ENCODE results near the gene MED1. TPM values are rescaled to one million over a fixed set of nuclear protein-coding genes. Genes with fewer than 3 reads are reported as not detected.
A peak's percentile ranks its signal among the peaks of the same experiment; 100 is the strongest.

Gene MED1
- polyA plus RNA-seq, 3 donors: 5.0 to 9.1 (median 7.6) TPM

GRCh38 chr17:39404542-39405378 lies 46.3 kb downstream of the MED1 start:
- Mint-ChIP-seq H3K4me1 (peaks cover 25% of the 10 kb centered on the region), H3K4me3 (no peak overlapping the region), H3K27ac (peak overlapping the region in 5 of 7 donors; percentile 63 to 84 (median 77)), H3K9me3 (no peaks in the 10 kb centered on the region), H3K36me3 (peaks cover 33 to 46% of the 10 kb centered on the region in 2 donors), H3K27me3 (ENCODE audit: low read depth in 3 of 3) (peaks cover 0 to 3% (median 0%) of the 10 kb centered on the region in 3 donors)
- Histone ChIP-seq H3K4me3 (replicated peaks in 1 of 3; ENCODE audit: low read depth in 2 of 3, low read length in 3 of 3) (no peak overlapping the region), H2AFZ (ENCODE audit: insufficient read depth, low read depth, low read length, poor library complexity, severe bottlenecking) (no peak overlapping the region), H4K20me1 (ENCODE audit: insufficient read depth, low read length) (peaks cover 11% of the 10 kb centered on the region), H3K9ac (ENCODE audit: insufficient read depth, low read length, poor library complexity, severe bottlenecking) (no peak overlapping the region), H3K36me3 (replicated peaks in 1 of 2; ENCODE audit: control insufficient read depth in 1 of 2, insufficient read depth in 2 of 2, low read length in 2 of 2) (peaks cover 37 to 50% of the 10 kb centered on the region in 2 donors), H3K27me3 (ENCODE audit: control insufficient read depth in 2 of 2, insufficient read depth in 2 of 2, low read length in 2 of 2) (no peaks in the 10 kb centered on the region), H3K79me2 (ENCODE audit: insufficient read depth, low read length) (peaks cover 19% of the 10 kb centered on the region), H3K4me1 (ENCODE audit: control insufficient read depth in 1 of 2, insufficient read depth in 2 of 2, low read length in 2 of 2) (peaks cover 14 to 16% of the 10 kb centered on the region in 2 donors), H3K4me2 (replicated peaks; ENCODE audit: extremely low read depth, low read length, poor library complexity, severe bottlenecking) (no peak overlapping the region), H3K27ac (ENCODE audit: low read depth in 1 of 2, low read length in 2 of 2) (peak overlapping the region in 1 of 2 donors; percentile 18), H3K9me3 (replicated peaks in 1 of 2; ENCODE audit: control insufficient read depth in 1 of 2, insufficient read depth in 1 of 2, low read length in 2 of 2) (no peaks in the 10 kb centered on the region)
- intact Hi-C loops (cut with micrococcal nuclease): loop anchor here in 1 of 2 donors (5.0 kb wide), 1 partner anchor 132 kb away; no protein-coding TSS in a partner anchor
- no CpG with 5 or more reads among the region's 6 CpGs for WGBS (ENCODE audit: insufficient coverage)
- DNase-seq: peak; percentile 18 to 67 (median 41)
- TF ChIP-seq CTCF (IDR thresholded peaks at IDR 0.05): no peak

- H3K4me3 ChIP-seq (replicated peaks in 1 of 3; ENCODE audit: low read depth in 2 of 3, low read length in 3 of 3): peak overlapping the region in 1 of 3 experiments; percentile 95
- no peaks in the 10 kb centered on the region for H3K27me3 ChIP-seq (ENCODE audit: control insufficient read depth in 2 of 2, insufficient read depth in 2 of 2, low read length in 2 of 2)
- Mint-ChIP-seq H3K27me3 (ENCODE audit: low read depth in 3 of 3) (peaks cover 0 to 3% (median 0%) of the 10 kb centered on the region in 3 donors), H3K36me3 (peaks cover 16 to 29% of the 10 kb centered on the region in 2 donors), H3K27ac (peak overlapping the region in 3 of 7 donors; percentile 36 to 55 (median 44)), H3K9me3 (no peaks in the 10 kb centered on the region), H3K4me3 (peak overlapping the region in 1 of 2 donors; percentile 99), H3K4me1 (peaks cover 30% of the 10 kb centered on the region)
- H4K20me1 ChIP-seq (ENCODE audit: insufficient read depth, low read length): peaks cover 21% of the 10 kb centered on the region
- no peak for DNase-seq
- H3K36me3 ChIP-seq (replicated peaks in 1 of 2; ENCODE audit: control insufficient read depth in 1 of 2, insufficient read depth in 2 of 2, low read length in 2 of 2): peaks cover 20 to 32% of the 10 kb centered on the region in 2 donors
- H3K79me2 ChIP-seq (ENCODE audit: insufficient read depth, low read length): peaks cover 36% of the 10 kb centered on the region
- intact Hi-C loops (cut with micrococcal nuclease): loop anchor here in 1 of 2 donors (1.0 to 5.0 kb wide), 2 partner anchors 38 to 131 kb away; no protein-coding TSS in a partner anchor
- H2AFZ ChIP-seq (ENCODE audit: insufficient read depth, low read depth, low read length, poor library complexity, severe bottlenecking): no peak overlapping the region
- no peak for TF ChIP-seq CTCF (IDR thresholded peaks at IDR 0.05)
- 77% methylated on average over 15 of the region's 22 CpGs for WGBS (ENCODE audit: insufficient coverage)
- no peak overlapping the region for H3K27ac ChIP-seq (ENCODE audit: low read depth in 1 of 2, low read length in 2 of 2)
- peak overlapping the region; percentile 97 for H3K4me2 ChIP-seq (replicated peaks; ENCODE audit: extremely low read depth, low read length, poor library complexity, severe bottlenecking)
- no peak overlapping the region for H3K9ac ChIP-seq (ENCODE audit: insufficient read depth, low read length, poor library complexity, severe bottlenecking)
- H3K9me3 ChIP-seq (replicated peaks in 1 of 2; ENCODE audit: control insufficient read depth in 1 of 2, insufficient read depth in 1 of 2, low read length in 2 of 2): no peaks in the 10 kb centered on the region
- H3K4me1 ChIP-seq (ENCODE audit: control insufficient read depth in 1 of 2, insufficient read depth in 2 of 2, low read length in 2 of 2): peaks cover 15 to 16% of the 10 kb centered on the region in 2 donors
Observed at GRCh38 chr17:39402890-39403605, 48.0 kb downstream of the MED1 start.

Data from CD14-positive monocyte (primary cell).